GM20431 (cell line): ENCODE measurements around the gene PRKCD.

Experiments
- in situ Hi-C: fragments of 300-500 bp; cut with MseI, MboI; formaldehyde crosslinking; loops from one replicate; pipeline ENCODE4 v1.15.0; 2020; ENCODE audit warnings: low sequenced_read_pairs; ENCODE audit not compliant: unreplicated experiment

PRKCD gene

GRCh38 chr3:53200501-53201498, 39.8 kb downstream of the PRKCD start:
- in situ Hi-C loops, result no loop called here

DNA sequence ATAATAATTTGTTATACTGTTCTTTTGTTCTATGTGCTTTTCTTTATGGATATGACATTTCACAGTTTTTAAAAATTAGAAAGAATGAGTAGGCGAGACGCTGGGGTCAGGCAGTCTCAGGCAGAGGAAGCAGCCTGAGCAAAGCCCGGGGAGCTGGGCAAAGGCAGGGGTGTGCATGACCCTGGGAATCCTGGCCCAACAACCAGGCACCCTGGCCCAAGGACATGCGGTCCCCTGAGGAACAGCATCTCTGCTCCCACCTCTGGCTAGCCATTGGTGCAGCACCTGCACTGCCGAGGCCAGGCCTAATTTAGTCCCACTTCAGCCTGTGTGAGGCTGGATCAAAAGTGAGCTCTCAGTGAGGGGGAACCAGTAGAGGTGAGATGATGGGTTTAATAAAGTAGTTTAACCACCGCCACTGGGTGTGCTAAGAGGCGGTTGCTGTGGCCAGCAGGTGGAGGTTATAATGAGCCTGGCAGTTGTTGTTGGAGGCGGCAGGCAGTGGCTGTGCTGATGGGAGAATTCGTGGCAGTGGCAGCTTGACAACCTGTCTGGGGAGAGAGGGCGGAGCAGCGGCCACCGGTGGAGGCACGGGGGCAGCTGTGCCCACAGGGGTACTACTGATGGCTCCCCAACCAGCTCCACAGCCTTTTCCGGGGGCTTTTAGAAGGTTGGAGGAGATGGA, 41.5 kb downstream of the PRKCD start:
- in situ Hi-C loops, result no loop called here

DNA sequence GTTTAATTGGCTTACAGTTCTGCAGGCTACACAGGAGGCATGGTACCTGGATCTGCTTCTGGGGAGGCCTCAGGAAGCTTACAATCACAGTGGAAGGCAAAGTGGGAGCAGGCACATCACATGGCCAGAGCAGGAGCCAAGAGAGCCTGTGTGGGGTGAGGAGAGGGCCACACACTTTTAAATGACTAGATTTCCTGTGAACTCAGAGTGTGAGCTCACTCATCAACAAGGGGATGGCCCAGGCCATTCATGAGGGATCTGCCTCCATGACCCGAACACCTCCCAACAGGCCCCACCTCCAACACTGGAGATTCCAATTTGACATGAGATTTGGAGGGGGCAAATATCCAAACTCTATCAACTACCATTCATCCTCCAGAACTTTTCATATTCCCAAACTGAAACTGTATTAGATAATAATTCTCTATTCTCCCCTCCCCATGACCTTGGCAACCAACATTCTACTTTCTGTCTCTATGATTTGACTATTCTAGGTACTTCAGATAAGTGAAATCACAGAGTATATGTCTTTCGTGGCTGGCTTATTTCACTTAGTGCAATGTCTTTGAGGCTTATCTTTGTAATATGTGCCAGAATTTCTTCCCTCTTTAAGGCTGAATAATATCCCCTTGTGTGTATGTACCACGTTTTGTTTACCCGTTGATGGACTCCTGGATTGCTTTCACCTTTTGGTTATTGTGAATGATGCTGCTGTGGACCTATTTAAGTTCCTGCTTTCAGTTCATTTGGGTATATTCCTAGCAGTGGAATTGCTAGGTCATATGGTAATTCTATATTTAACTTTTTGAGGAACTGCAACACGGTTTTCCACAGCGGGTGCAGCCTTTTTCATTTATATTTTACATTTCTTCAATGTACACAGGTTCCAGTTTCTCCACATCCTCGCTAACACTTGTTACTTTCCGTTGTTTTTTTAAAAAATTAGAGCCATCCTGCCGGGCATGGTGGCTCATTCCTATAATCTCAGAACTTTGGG, 51.0 kb downstream of the PRKCD start:
- in situ Hi-C loops, result no loop called here

DNA sequence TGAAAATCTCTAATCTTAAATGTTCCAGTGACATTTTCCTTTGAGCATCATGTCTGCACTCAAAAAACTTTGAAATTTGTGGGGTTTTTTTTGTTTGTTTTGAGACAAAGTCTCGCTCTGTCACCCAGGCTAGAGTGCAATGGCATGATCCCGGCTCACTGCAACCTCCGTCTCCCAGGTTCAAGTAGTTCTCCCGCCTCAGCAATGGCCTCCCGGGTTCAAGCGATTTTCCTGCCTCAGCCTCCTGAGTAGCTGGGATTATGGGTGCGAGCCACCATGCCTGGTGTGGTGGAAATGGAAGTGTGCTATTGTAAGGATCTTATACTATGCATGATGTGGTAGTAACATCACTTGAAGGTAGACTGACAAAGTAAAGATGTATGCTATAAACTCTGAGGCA, 52.3 kb downstream of the PRKCD start:
- in situ Hi-C loops, result no loop called here

- in situ Hi-C loops, result no loop called here
Observed at GRCh38 chr3:53215816-53216215, 54.8 kb downstream of the PRKCD start.

GRCh38 chr3:53216723-53217122, 55.7 kb downstream of the PRKCD start:
- in situ Hi-C loops, result no loop called here

GRCh38 chr3:53217175-53217574, 56.2 kb downstream of the PRKCD start:
- in situ Hi-C loops, result no loop called here

- in situ Hi-C loops, result no loop called here
Observed at GRCh38 chr3:53218131-53218530, 57.1 kb downstream of the PRKCD start.

DNA sequence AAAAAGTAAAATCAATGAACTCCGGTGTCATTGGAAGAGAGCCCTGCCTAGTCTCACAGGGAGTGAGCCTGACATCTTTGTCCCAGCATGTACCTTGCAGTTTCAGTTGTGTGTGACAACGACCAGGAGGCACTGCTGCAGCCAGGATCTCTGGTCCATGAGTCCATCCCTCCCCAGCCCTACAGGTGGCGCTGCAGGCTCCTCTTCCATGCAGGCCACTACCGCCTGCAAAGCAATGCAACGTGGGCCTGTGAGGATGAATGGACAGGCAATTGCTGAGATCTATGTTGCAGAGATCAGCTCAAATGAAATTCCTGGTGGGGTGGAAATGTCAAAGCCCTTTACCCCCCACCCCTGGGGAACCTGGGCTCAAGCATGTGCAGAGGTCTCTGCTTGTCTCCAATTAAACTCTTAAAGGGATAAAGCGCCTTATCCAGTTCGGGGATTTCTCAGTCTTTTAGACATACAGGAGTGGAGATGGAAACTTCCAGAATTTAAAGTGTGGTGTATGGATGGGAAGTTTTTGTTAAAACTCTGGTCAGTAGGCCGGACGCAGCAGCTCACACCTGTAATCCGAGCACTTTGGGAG, 59.0 kb downstream of the PRKCD start:
- in situ Hi-C loops, result no loop called here

- in situ Hi-C loops, result no loop called here
Observed at GRCh38 chr3:53221345-53221744, 60.3 kb downstream of the PRKCD start.

DNA sequence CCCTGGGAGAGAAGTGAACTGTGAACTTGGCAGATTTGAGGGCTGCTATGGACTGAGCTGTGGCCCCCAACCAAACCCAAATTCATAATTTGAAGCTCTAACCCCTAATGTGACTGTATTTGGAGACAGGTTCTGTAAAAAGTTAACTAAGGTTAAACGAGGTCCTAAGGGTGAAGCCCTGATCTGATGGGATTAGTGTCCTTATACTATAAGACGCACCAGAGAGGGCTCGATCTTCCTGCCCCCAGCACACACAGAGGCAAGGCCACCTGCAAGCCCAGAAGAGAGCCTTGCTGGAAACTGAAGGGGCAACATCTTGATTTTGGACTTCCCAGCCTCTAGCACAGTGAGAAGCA, 60.8 kb downstream of the PRKCD start:
- in situ Hi-C loops, result no loop called here

GRCh38 chr3:53222183-53222901, 61.3 kb downstream of the PRKCD start:
- in situ Hi-C loops, result no loop called here

DNA sequence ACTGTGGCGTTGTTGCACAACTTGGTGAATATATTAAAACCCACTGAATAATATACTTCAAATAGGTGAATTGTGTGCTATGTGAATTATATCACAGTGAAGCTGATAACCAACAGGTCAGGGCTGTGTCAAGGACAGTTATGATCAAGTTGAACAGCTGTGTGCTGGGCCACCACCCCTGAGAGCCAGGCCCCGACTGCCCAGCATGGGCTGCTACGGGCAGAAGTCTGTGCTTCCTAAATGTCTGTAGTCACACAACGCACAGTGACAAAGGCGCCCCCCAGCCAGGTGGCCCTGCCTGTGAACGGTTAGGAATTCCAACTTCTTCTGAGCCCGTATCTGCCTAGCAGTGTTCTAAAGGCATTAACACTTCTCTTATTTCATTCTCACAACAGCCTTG, 62.0 kb downstream of the PRKCD start:
- in situ Hi-C loops, result no loop called here

- in situ Hi-C loops, result no loop called here
Observed at GRCh38 chr3:53223541-53223966, 62.5 kb downstream of the PRKCD start.

DNA sequence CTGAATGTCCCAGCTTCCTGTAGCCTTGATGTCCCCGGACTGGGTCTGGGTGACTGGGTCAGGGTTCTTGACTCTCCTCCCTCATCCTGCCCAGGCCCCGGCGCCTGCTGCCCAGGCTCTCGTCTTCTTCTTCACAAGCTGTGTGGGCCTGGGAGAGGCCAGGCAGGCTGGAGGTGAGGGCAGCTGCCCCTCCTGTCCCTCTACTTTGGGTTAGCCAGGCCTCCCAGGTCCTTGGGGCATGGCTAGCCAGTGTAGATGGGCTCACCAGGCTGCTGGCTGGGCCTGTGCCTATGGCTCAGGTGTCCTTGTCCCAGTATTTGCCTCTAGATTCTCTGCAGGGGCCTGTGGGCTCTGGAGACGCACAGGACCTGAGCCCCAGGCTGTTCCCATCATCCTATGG, 63.0 kb downstream of the PRKCD start:
- in situ Hi-C loops, result no loop called here

DNA sequence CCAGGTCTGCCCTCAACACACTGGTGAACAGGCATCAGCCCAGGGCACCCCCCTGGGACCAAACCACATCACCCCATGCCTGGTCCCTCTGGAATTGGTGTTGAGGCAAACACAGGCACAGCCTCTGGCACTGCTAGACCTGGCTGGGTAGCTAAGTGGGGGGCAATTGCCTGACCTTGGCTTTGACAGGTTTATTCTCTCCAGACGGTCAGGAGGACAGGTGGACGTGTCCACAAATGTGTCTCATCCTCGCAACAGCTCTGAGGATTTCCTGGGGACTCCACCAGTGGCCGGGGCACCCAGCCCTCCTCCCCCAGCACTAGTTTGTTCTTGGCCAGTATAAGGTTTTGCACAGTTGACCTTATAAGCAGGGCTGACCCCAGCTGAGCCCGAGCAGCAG, 63.5 kb downstream of the PRKCD start:
- in situ Hi-C loops, result no loop called here

DNA sequence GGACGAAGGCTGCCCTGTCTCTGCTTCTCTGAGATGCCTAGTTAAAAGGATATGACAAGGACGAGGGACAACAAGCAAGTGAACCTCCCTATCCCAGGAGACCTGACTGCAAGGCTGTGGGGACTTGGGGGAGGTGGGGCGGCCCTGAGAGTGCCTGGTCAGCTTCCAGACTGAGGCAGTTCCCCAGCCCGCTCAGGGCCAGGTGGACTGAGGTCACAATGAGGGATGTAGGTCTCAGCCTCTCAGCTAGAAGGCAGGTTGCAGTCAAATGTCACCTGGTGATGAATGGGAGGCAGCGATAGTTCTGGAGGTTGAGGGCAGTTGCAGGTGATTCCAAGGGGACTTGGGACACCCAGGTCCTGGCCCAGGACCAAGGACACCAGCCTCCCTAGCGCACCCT, 64.2 kb downstream of the PRKCD start:
- in situ Hi-C loops, result no loop called here

DNA sequence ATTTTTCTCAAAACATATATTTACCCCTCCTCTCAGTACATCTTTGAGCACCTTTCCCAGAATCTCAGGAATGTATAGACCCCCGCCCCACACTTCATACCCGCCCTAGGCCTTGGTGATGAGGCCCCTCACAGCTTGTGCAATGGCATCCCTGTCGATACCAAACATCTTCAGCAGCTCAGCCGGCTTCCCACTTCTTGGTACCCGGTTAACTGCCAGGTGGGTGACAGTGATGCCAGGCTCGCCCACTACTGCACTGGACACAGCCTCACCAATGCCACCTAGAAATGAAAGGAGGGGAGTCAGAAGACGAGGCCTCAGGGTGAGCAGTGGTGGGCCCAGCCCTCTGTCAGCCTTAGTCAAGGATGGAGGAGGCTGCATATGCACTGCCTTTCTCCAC, 64.6 kb downstream of the PRKCD start:
- in situ Hi-C loops, result no loop called here

- in situ Hi-C loops, result no loop called here
Observed at GRCh38 chr3:53226142-53226840, 65.3 kb downstream of the PRKCD start.
